ENCODE measurements around the gene MPPED1.

MPPED1 gene

GRCh38 chr22:43409800-43410199, 2.0 kb upstream of the MPPED1 start:
- DNase-seq (ENCODE audit: low read depth, low spot score): no peak

GRCh38 chr22:43411040-43411868, 560 bp upstream of the MPPED1 start:
- DNase-seq (ENCODE audit: low read depth, low spot score): no peak

GRCh38 chr22:43412808-43413795, 1.3 kb downstream of the MPPED1 start:
- DNase-seq (ENCODE audit: low read depth, low spot score): no peak

GRCh38 chr22:43413826-43414225, 2.0 kb downstream of the MPPED1 start:
- no peak for DNase-seq (ENCODE audit: low read depth, low spot score)

GRCh38 chr22:43415681-43416080, 3.9 kb downstream of the MPPED1 start:
- no peak for DNase-seq (ENCODE audit: low read depth, low spot score)

GRCh38 chr22:43417555-43417954, 5.7 kb downstream of the MPPED1 start:
- no peak for DNase-seq (ENCODE audit: low read depth, low spot score)

- no peak for DNase-seq (ENCODE audit: low read depth, low spot score)
Observed at GRCh38 chr22:43418079-43418825, 6.4 kb downstream of the MPPED1 start.

- no peak for DNase-seq (ENCODE audit: low read depth, low spot score)
Observed at GRCh38 chr22:43419371-43420080, 7.7 kb downstream of the MPPED1 start.

- DNase-seq (ENCODE audit: low read depth, low spot score): no peak
Observed at GRCh38 chr22:43421046-43421665, 9.3 kb downstream of the MPPED1 start.

- no peak for DNase-seq (ENCODE audit: low read depth, low spot score)
Observed at GRCh38 chr22:43421914-43422615, 10.3 kb downstream of the MPPED1 start.

- DNase-seq (ENCODE audit: low read depth, low spot score): no peak
Observed at GRCh38 chr22:43423046-43423445, 11.2 kb downstream of the MPPED1 start.

GRCh38 chr22:43424201-43424600, 12.4 kb downstream of the MPPED1 start:
- no peak for DNase-seq (ENCODE audit: low read depth, low spot score)

- no peak for DNase-seq (ENCODE audit: low read depth, low spot score)
Observed at GRCh38 chr22:43424666-43425630, 13.1 kb downstream of the MPPED1 start.

GRCh38 chr22:43425976-43426785, 14.4 kb downstream of the MPPED1 start:
- DNase-seq (ENCODE audit: low read depth, low spot score): no peak

GRCh38 chr22:43426816-43427215, 15.0 kb downstream of the MPPED1 start:
- DNase-seq (ENCODE audit: low read depth, low spot score): no peak

- DNase-seq (ENCODE audit: low read depth, low spot score): no peak
Observed at GRCh38 chr22:43427296-43428004, 15.6 kb downstream of the MPPED1 start.

GRCh38 chr22:43428005-43428485, 16.2 kb downstream of the MPPED1 start:
- DNase-seq (ENCODE audit: low read depth, low spot score): no peak

All from ELF-1 (cell line).